GM12892 (cell line): ENCODE measurements around the gene CFAP97.

ENCODE experiments used
- POLR2A ChIP-seq: IDR thresholded peaks from 2 replicates; pipeline ENCODE4 v1.6.1; 2011; ENCODE audit warnings: low read depth, low read length, control low read depth
- POLR2AphosphoS5 ChIP-seq: IDR thresholded peaks from 2 replicates; pipeline ENCODE4 v1.6.1; 2011; ENCODE audit warnings: low read depth, low read length, control low read depth
- TAF1 ChIP-seq: IDR thresholded peaks from 2 replicates; pipeline ENCODE4 v1.6.1; 2011; ENCODE audit warnings: low read depth, mild to moderate bottlenecking, control low read depth, low read length, borderline replicate concordance

DNA sequence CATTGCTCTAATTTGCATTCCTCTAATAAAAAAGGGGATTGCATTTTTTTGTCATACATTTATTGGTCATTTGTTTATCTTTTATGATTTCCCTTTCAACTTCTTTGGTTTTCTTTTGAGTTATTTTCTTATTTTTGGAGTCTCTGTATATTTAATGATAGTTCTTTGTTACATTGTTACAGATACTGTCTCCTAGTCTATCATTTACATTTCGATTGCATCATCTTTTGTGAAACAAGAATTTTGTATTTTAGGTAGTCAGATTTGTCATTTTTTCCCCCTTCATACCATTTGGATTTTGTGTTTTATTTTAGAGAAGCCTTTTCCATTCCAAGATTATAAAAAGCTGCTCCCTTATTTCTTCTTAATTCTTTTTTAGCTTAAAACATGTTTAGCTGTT is 42.7 kb upstream of the CFAP97 start:
- TF ChIP-seq POLR2A, result no peak
- no peak for TF ChIP-seq POLR2AphosphoS5
- TF ChIP-seq TAF1, result no peak
